C1 segment of cervical spinal cord (tissue), 14 donors: ENCODE measurements around the gene SSTR4.

Source experiments
- DNase-seq, 14 donors: peaks; one replicate each; lab custom pipeline; 2025; lab: John Stamatoyannopoulos, UW

SSTR4 gene

DNA sequence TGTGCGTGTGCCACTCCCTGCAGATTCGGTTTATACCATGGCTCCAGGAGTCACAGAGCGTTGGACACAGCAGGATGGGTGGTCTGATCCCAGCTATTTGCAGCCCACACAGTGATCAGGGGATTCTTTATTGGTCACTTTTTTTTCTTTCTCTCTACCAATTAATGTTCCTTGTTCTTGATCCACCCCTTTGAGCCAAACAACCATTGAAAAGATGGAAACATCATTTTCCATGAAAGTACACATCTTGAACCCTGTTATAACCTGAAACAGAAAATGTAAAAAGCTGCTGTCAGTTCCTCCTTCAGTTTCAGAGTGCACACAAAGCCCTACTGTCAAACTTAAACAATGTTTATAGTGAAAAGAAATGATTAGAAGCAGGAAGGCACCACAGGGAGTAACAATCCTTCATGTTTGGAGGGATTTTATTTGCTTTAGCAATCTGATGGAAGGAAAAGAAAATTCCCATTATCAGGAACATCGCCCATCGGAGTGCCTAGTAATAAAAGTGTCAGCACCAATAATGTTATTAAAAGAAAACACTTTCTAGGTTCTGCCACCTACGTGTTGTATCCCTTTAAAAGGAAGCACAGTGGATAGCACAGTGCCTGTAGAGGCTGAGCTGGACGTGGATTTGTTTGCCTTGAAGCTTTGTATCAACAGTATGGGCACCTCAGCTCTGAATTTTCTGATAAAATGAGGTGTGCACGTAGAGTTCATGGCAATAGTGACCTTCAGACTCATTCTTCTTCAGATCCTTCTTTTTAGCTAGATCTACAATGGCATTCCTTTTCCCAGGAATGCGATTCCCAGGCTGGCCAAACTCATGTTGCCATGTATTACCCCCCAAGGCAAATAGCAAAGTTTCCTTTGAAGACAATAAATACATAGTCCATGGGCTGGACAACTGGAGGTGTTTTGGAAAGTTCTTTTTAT lies 30.4 kb downstream of the SSTR4 start:
- DNase-seq, result no peak

DNA sequence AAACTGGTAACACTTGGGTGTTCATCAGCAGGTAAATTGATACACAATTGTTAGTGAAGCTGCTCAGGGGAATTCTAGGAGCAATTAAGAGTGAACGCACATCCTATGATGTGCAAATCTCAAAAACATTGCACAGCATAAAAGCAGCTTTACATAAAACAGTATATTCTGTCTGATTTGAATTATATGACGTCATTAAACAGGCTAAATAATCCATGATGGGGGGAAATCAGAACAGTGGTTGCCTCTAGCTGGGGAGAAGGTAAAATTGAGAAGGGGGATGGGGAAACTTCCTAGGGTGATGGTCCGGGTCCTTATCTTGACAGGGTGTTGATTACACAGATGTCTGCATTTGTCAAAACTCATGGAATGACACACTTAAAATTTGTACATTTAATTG lies 31.7 kb downstream of the SSTR4 start:
- no peak for DNase-seq

DNA sequence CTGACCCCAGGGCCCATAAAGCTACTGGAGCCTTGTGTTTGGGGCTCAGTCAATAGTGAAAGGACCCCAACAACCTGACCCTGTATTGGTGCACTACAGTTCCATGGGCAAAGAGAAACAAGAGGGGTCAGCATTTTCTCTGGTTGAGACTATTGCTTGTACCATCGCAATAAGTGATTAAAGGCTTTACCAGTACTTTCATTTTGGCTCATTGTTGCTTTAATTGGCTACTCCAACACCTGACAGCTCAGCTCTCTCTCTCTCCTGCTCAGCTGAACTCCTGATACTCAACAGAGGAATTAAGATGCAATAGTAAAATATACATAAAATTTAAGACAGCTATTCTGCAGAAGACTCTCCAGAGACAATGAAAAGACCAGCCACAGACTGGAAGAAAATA lies 33.2 kb downstream of the SSTR4 start:
- DNase-seq, result no peak

- no peak for DNase-seq
These were observed 34.0 kb downstream of the SSTR4 start for GRCh38 chr20:23069108-23069507.

DNA sequence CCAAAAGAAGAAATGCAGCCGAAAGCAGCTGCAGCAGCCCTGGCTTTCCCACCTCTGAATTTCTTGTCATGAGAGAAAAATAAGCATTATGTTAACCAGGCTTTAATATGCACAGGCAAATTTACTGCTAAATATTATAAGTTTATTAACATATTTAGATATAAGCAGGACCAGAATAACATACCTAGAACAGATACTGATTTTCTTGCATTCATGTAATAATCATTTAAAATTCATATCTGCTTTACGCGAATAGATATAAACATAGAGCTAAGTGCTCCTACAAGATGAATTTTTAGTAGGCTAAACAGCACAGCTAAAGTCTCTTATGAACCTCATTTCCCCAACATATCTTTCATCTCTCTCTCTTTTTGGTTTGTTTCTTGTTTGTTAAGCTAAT lies 36.3 kb downstream of the SSTR4 start:
- no peak for DNase-seq

- no peak for DNase-seq
These were observed 36.9 kb downstream of the SSTR4 start for GRCh38 chr20:23071996-23072395.

GRCh38 chr20:23072892-23073586 lies 37.9 kb downstream of the SSTR4 start:
- DNase-seq, result no peak

GRCh38 chr20:23074052-23074451 lies 38.9 kb downstream of the SSTR4 start:
- no peak for DNase-seq

GRCh38 chr20:23077277-23077676 lies 42.2 kb downstream of the SSTR4 start:
- no peak for DNase-seq

DNA sequence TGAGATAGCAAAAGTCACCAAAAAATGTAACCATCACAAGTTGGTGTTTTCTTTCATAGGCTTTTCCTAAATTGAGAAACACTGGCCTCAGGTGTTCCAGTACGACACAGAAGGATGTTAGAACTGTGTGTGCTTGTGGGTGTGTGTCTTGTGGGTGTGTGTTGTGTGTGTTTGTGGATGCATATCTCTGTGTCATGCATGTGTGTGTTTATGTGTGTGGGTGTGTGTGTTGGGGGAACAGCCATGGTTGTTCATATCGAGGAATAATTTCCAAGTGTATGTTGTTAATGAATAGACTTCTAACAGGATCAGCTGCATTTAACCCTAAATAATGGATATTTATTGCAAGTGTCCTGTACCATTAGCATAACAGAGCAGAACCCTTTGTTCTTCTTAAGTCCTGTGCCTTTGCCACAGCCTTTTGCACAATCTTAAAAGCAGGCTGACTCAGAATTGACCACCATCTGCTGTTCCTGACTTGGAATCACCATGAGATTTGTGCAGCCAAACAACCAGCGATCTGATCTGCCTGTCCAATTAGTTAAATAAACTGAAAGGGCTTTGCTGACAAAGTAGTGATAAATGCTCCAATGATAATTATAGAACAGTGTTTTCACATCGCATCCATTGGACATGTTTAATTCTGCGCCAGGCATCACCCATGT lies 43.4 kb downstream of the SSTR4 start:
- DNase-seq, result peak in 1 of 14 donors; percentile 79

GRCh38 chr20:23079016-23079351 lies 43.9 kb downstream of the SSTR4 start:
- no peak for DNase-seq

- no peak for DNase-seq
These were observed 44.8 kb downstream of the SSTR4 start for GRCh38 chr20:23079926-23080325.

GRCh38 chr20:23080521-23080920 lies 45.4 kb downstream of the SSTR4 start:
- DNase-seq, result no peak

GRCh38 chr20:23081263-23081819 lies 46.2 kb downstream of the SSTR4 start:
- no peak for DNase-seq

DNA sequence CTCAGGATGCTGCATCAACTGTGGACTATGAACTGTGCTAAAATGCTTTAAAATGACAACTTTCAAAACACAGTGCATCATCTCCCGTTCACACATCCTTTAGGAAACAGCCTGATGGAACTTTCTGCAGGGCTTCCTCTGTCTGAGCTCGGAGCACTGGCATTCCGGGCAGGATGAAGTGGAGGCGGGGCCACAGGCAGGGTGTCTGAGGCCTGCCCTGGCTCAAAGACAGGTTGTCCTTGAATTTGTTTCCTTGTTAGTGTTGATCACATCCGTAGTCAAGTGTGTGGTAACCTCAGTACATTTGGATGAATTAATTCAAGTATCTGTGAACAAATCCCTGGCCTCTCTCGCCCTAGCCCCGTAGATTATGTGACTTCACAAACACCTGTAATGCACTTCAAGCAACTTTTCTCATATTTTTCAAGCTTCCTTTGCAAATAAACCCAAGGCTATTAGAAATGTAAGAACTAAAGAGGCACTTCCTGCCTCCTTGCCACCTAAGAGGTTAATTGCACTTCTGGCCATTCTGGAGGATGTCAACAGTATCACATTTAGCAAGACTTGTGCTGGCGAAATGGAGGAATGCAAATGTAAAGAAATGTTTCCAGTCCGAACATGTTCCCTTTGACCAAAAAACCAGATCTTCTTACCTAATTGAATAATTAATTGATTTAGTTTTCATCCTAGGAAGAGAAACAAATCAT lies 47.9 kb downstream of the SSTR4 start:
- DNase-seq, result no peak

GRCh38 chr20:23083553-23084220 lies 48.6 kb downstream of the SSTR4 start:
- no peak for DNase-seq

GRCh38 chr20:23084282-23084844 lies 49.3 kb downstream of the SSTR4 start:
- no peak for DNase-seq

GRCh38 chr20:23084845-23085365 lies 49.8 kb downstream of the SSTR4 start:
- no peak for DNase-seq

GRCh38 chr20:23085436-23086055 lies 50.4 kb downstream of the SSTR4 start:
- no peak for DNase-seq

DNA sequence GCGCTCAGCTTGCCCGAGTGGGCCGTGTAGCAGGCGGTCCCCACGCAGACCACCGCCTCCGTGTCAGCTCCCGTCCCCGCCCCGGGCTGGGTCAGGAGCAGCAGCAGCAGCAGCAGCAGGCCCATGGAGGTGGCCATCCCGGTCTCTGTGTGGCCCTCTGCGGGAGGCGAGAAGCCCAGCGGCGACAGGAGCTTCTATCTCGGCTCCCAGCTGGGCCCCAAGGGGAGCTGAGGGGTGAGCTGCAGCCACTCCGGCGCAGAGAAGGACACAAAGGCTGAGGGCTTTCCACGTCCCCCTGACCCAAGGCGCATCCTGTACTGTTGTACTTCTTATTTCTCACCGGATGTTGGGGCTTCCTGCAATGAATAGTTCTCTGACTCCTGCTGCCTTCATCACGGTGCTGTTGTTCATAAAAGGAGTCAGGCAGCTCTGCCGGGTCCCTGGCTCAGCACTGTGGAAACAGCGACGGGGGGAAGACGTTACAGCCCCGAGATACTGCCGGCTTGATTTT lies 51.0 kb downstream of the SSTR4 start, which contains the start of gene CD93:
Gene CD93 (minus strand): TSS at position 269 of the 511 bp plus-strand sequence. CDS start 132 bp downstream, at position 137.
- no peak for DNase-seq
